IMR-90 (cell line): Measurements from ENCODE around the gene CDKL1. TPM values are rescaled to one million over a fixed set of nuclear protein-coding genes. Genes with fewer than 3 reads are reported as not detected.

Source experiments
- ATAC-seq: fragments of 200-7000 bp; cut with Tn5 transposase; 2 replicates; pipeline ENCODE4 v1.9.1; 2020; ENCODE audit warnings: low read depth, mild to moderate bottlenecking, moderate library complexity
- BruUV-seq: library from RNA; stranded (reverse); fragments of 400-500 nt; replicated peaks from 2 replicates; lab custom pipeline; 2021; lab: Mats Ljungman, UMichigan
- CTCF ChIA-PET: fragments of 300-600 bp; formaldehyde crosslinking; extraction: SDS; loops from one replicate; lab custom pipeline; 2021; ENCODE audit warnings: antibody characterized with exemption; lab: Yijun Ruan, JAX
- POLR2A ChIA-PET: fragments of 300-600 bp; sonication (Branson Sonifier 250); formaldehyde crosslinking; loops from one replicate; lab custom pipeline; 2022; ENCODE audit warnings: antibody characterized with exemption; ENCODE audit not compliant: unreplicated experiment; lab: Charles Lee
- DNase-seq: peaks from one replicate; pipeline ENCODE4 v3.0.0; 2013
- H2AFZ ChIP-seq: replicated peaks from 2 replicates; pipeline ENCODE3; 2013; ENCODE audit warnings: low read length, mild to moderate bottlenecking; ENCODE audit not compliant: poor library complexity
- H2AK5ac ChIP-seq: 2 replicates; pipeline ENCODE4 v1.6.1; 2013; ENCODE audit warnings: low read depth, low read length, inconsistent platforms
- H2AK9ac ChIP-seq: replicated peaks from 2 replicates; pipeline ENCODE3; 2013; ENCODE audit warnings: mild to moderate bottlenecking, low read depth, low read length, moderate library complexity; ENCODE audit not compliant: poor library complexity
- H2BK120ac ChIP-seq: 2 replicates; pipeline ENCODE4 v1.6.1; 2013; ENCODE audit warnings: low read depth, low read length, inconsistent platforms
- H2BK15ac ChIP-seq: 3 replicates; pipeline ENCODE4 v1.6.1; 2013; ENCODE audit warnings: low read depth, low read length, inconsistent platforms
- H2BK20ac ChIP-seq: 2 replicates; pipeline ENCODE4 v1.6.1; 2013; ENCODE audit warnings: low read depth, mild to moderate bottlenecking, inconsistent platforms, low read length, moderate library complexity
- H2BK5ac ChIP-seq: 2 replicates; pipeline ENCODE4 v1.6.1; 2013; ENCODE audit warnings: mild to moderate bottlenecking, low read depth, low read length, inconsistent platforms; ENCODE audit not compliant: poor library complexity, severe bottlenecking
- H3K14ac ChIP-seq: replicated peaks from 2 replicates; pipeline ENCODE4 v1.6.1; 2013; ENCODE audit warnings: low read depth, low read length, inconsistent platforms
- H3K18ac ChIP-seq: 2 replicates; pipeline ENCODE4 v1.6.1; 2013; ENCODE audit warnings: low read depth, low read length, control low read depth
- H3K23ac ChIP-seq: 2 replicates; pipeline ENCODE4 v1.6.1; 2013; ENCODE audit warnings: low read depth, low read length, inconsistent platforms
- H3K27ac ChIP-seq: 2 replicates; pipeline ENCODE4 v1.5.1; 2013; ENCODE audit warnings: mild to moderate bottlenecking, control low read depth, low read length; ENCODE audit not compliant: insufficient read depth
- H3K27me3 ChIP-seq: 2 replicates; pipeline ENCODE4 v1.6.1; 2013; ENCODE audit warnings: low read length; ENCODE audit not compliant: control insufficient read depth, insufficient read depth
- H3K36me3 ChIP-seq: 2 replicates; pipeline ENCODE4 v1.6.1; 2013; ENCODE audit warnings: low read length, mixed read lengths; ENCODE audit not compliant: control insufficient read depth, insufficient read depth
- H3K4ac ChIP-seq: 2 replicates; pipeline ENCODE4 v1.6.1; 2013; ENCODE audit warnings: low read depth, low read length, inconsistent platforms
- H3K4me1 ChIP-seq: 2 replicates; pipeline ENCODE4 v1.6.1; 2013; ENCODE audit warnings: low read length, mixed read lengths; ENCODE audit not compliant: control insufficient read depth, insufficient read depth
- H3K4me2 ChIP-seq: 2 replicates; pipeline ENCODE4 v1.6.1; 2013; ENCODE audit warnings: low read depth, mild to moderate bottlenecking, control low read depth, low read length, moderate library complexity
- H3K4me3 ChIP-seq: 2 replicates; pipeline ENCODE4 v1.5.1; 2013; ENCODE audit warnings: low read depth, mild to moderate bottlenecking, control low read depth, low read length, moderate library complexity; ENCODE audit not compliant: insufficient read depth
- H3K56ac ChIP-seq: 2 replicates; pipeline ENCODE4 v1.6.1; 2013; ENCODE audit warnings: low read length, inconsistent platforms; ENCODE audit not compliant: insufficient read depth; ENCODE audit errors: extremely low read depth
- H3K79me1 ChIP-seq, 2 experiments: 2 replicates each; pipeline ENCODE4 v1.6.1; 2013; ENCODE audit warnings: low read length in 2 of 2, inconsistent platforms in 1 of 2, low read depth in 1 of 2
- H3K9ac ChIP-seq: 2 replicates; pipeline ENCODE4 v1.6.1; 2013; ENCODE audit warnings: low read depth, low read length, control low read depth
- H3K9me1 ChIP-seq: 2 replicates; pipeline ENCODE4 v1.6.1; 2013; ENCODE audit warnings: low read length, inconsistent platforms; ENCODE audit not compliant: insufficient read depth
- H3K9me3 ChIP-seq: 2 replicates; pipeline ENCODE4 v1.6.1; 2013; ENCODE audit warnings: low read length; ENCODE audit not compliant: control insufficient read depth, insufficient read depth
- H4K20me1 ChIP-seq: 2 replicates; pipeline ENCODE4 v1.6.1; 2013; ENCODE audit warnings: low read length, inconsistent platforms; ENCODE audit not compliant: insufficient read depth
- H4K5ac ChIP-seq: 2 replicates; pipeline ENCODE4 v1.6.1; 2013; ENCODE audit warnings: mild to moderate bottlenecking, low read depth, low read length, control low read depth
- H4K8ac ChIP-seq, 2 experiments: 2 replicates each; pipeline ENCODE4 v1.6.1; 2013; ENCODE audit warnings: low read depth in 2 of 2, low read length in 2 of 2, control low read depth in 1 of 2, inconsistent platforms in 1 of 2
- H4K91ac ChIP-seq: 2 replicates; pipeline ENCODE4 v1.6.1; 2013; ENCODE audit warnings: low read depth, low read length, inconsistent platforms; ENCODE audit not compliant: insufficient read depth
- BHLHE40 ChIP-seq: fragments of 150-350 bp; IDR thresholded peaks from 2 replicates; pipeline ENCODE4 v1.6.1; 2016; ENCODE audit warnings: mild to moderate bottlenecking, low read depth, low read length
- MAZ ChIP-seq: IDR thresholded peaks from 2 replicates; pipeline ENCODE4 v1.6.1; 2012; ENCODE audit warnings: low read depth, mild to moderate bottlenecking, low read length, improper control_type of control experiment, moderate library complexity, borderline replicate concordance
- WGBS, 2 experiments: methylation state at CpG; one replicate each; pipeline versions ENCODE4 v1.1.5 to v1.1.7; 2013; ENCODE audit warnings: missing lambda C conversion rate in 2 of 2; ENCODE audit not compliant: insufficient read length in 1 of 2; ENCODE audit errors: extremely low coverage in 2 of 2; 5-methylcytosine and 5-hydroxymethylcytosine counted together
- dilution Hi-C: fragments of 300-500 bp; cut with HindIII; formaldehyde crosslinking; loops from one replicate; pipeline ENCODE4 v1.14.3; 2018; ENCODE audit warnings: low sequenced_read_pairs; ENCODE audit not compliant: unreplicated experiment
- in situ Hi-C: fragments of 300-500 bp; cut with MboI; formaldehyde crosslinking; loops from 3 replicates; pipeline ENCODE4 v1.14.3; 2019; ENCODE audit warnings: low sequenced_read_pairs, inconsistent platforms, mixed read lengths
- intact Hi-C: fragments of 100-400 bp; cut with micrococcal nuclease; formaldehyde crosslinking; loops from 2 replicates; pipeline ENCODE4 v1.10.0; 2022
- polyA plus RNA-seq, 3 experiments: library from polyadenylated mRNA; depleted of rRNA; stranded (reverse); fragments of >200 nt; gene quantifications; 2 replicates each; pipeline ENCODE4 v1.2.3, GENCODE V29; 2012; ENCODE audit warnings: low replicate concordance in 1 of 3
- total RNA-seq: library from RNA; depleted of rRNA; stranded (reverse); fragments of >200 nt; gene quantifications from 2 replicates; pipeline ENCODE4 v1.2.3, GENCODE V29; 2012
- TF ChIP-seq, protein P1 (sequence below): conservative IDR thresholded peaks from 2 replicates; pipeline ENCODE4 v1.5.1; 2012; ENCODE audit warnings: mild to moderate bottlenecking, low read depth, low read length, improper control_type of control experiment

The CDKL1 gene
- total and polyA plus RNA-seq, 2 of the 4 experiments (the other 2 are of a cell fraction): 1.9 to 3.8 TPM

DNA sequence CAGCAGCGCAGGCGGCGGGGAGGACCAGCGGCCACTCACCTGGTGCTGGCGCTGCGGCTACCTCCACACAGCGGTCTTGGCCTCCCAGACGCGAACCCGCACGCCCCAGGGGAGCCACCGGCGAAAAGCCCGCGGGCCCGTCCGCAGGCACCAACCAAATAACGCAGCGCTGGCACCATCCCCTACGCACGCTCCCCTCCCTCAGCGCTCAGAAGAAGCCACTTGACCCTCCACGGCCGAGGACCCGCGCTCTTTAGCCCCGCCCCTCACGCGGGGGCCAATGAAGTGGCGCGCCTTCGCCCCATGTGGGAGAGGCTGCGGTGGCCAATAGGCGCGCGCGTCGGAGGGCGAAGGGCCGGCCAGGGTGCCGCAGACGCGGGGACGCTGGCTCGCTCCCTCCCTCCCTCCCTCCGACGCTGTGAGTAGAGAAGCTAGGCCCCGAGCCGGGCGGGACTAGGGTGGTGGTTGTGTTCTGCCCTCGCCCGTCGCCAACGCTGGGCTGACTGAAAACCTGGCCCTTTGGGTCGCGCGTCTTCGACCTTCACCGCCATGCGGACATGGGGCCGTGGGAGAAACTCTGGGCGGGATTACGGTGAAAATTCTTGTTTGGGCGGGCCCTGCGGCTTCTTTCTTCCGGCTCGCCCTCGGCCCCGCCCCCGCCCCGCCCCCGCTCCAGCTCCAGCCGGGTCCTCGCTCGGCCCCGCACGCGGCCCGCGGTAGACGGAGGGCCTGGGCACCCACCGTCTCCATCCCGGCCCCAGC, 84.5 kb downstream of the CDKL1 start, which contains the start of the genes DMAC2L and L2HGDH (continued):
- TF ChIP-seq MAZ: peak; percentile 59; the same call in 1 of the 2 replicates

GRCh38 chr14:50311337-50311971, 85.2 kb downstream of the CDKL1 start:
- no peaks in the 10 kb centered on the region for H4K20me1 ChIP-seq
- peak overlapping the region; percentile 34 for H3K9ac ChIP-seq
- H2BK20ac ChIP-seq: no peak overlapping the region
- ChIA-PET POLR2A (no interaction called here), CTCF (interaction anchor here (1.2 to 1.8 kb wide), 2 partner anchors 9 to 16 kb away, joined by 4 read pairs; no protein-coding TSS in a partner anchor)
- no peak overlapping the region for H4K91ac ChIP-seq
- no peak overlapping the region for H2BK5ac ChIP-seq
- TF ChIP-seq, protein P1, sequence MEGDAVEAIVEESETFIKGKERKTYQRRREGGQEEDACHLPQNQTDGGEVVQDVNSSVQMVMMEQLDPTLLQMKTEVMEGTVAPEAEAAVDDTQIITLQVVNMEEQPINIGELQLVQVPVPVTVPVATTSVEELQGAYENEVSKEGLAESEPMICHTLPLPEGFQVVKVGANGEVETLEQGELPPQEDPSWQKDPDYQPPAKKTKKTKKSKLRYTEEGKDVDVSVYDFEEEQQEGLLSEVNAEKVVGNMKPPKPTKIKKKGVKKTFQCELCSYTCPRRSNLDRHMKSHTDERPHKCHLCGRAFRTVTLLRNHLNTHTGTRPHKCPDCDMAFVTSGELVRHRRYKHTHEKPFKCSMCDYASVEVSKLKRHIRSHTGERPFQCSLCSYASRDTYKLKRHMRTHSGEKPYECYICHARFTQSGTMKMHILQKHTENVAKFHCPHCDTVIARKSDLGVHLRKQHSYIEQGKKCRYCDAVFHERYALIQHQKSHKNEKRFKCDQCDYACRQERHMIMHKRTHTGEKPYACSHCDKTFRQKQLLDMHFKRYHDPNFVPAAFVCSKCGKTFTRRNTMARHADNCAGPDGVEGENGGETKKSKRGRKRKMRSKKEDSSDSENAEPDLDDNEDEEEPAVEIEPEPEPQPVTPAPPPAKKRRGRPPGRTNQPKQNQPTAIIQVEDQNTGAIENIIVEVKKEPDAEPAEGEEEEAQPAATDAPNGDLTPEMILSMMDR: 0 out of 2 replicates have a peak, but pooled peaks have one; percentile 20
- TF ChIP-seq BHLHE40: no peak
- no peak overlapping the region for H2AK5ac ChIP-seq
- peak overlapping the region; percentile 18; the same call in 1 of the 2 replicates for H3K27ac ChIP-seq
- H3K36me3 ChIP-seq: no peaks in the 10 kb centered on the region
- BruUV-seq: no TSS peak
- 0 out of 2 replicates have a peak overlapping the region, but pooled peaks have one; percentile 33 for H3K14ac ChIP-seq
- H3K27me3 ChIP-seq: no peaks in the 10 kb centered on the region
- H3K23ac ChIP-seq: 0 out of 2 replicates have a peak overlapping the region, but pooled peaks have one; percentile 17
- H3K9me1 ChIP-seq: peaks cover 3% of the 10 kb centered on the region
- no peak overlapping the region for H3K4ac ChIP-seq
- 0% methylated on average over 1 of the region's 18 CpGs; no CpG with 5 or more reads in 1 of the 2 experiments for WGBS, 2 experiments
- H4K8ac ChIP-seq: peak overlapping the region in 1 of 2 experiments; percentile 63; a peak in 3 of 4 replicates
- peaks cover 15 to 38% of the 10 kb centered on the region in 2 experiments for H3K79me1 ChIP-seq
- H3K9me3 ChIP-seq: no peaks in the 10 kb centered on the region
- H3K4me3 ChIP-seq: peak overlapping the region; percentile 76
- H2BK15ac ChIP-seq: no peak overlapping the region
- peak overlapping the region; percentile 99 for H2AFZ ChIP-seq
- no peak overlapping the region for H3K18ac ChIP-seq
- no peak overlapping the region for H2BK120ac ChIP-seq
- no peak overlapping the region for H3K56ac ChIP-seq
- dilution Hi-C loops (no loop called here), intact Hi-C loops (no loop called here), in situ Hi-C loops (no loop called here)
- H4K5ac ChIP-seq: no peak overlapping the region; the same call in 1 of the 2 replicates
- no peak for DNase-seq
- ATAC-seq: no peak
- H2AK9ac ChIP-seq: peak overlapping the region; percentile 47
- peaks cover 4% of the 10 kb centered on the region for H3K4me1 ChIP-seq
- peak overlapping the region; percentile 72 for H3K4me2 ChIP-seq
